HEK293 (cell line): ENCODE results near the gene CTXND2.

Source experiments
- ZNF184 ChIP-seq: fragments of 450-650 bp; IDR thresholded peaks from 2 replicates; pipeline ENCODE4 v1.5.1; 2018; ENCODE audit warnings: missing biosample characterization, mild to moderate bottlenecking, missing genetic modification characterization
- ZNF335 ChIP-seq: fragments of 450-650 bp; formaldehyde crosslinking; conservative IDR thresholded peaks from 2 replicates; pipeline ENCODE4 v1.5.1; 2016; ENCODE audit warnings: missing biosample characterization, missing genetic modification characterization
- TF ChIP-seq, protein P1 (sequence below): fragments of 450-650 bp; formaldehyde crosslinking; IDR thresholded peaks from 2 replicates; pipeline ENCODE4 v1.5.1; 2016; ENCODE audit warnings: missing biosample characterization, missing genetic modification characterization
- TF ChIP-seq, protein P2 (sequence below): fragments of 450-650 bp; formaldehyde crosslinking; IDR thresholded peaks from 2 replicates; pipeline ENCODE4 v1.5.1; 2016; ENCODE audit warnings: missing biosample characterization, missing genetic modification characterization

DNA sequence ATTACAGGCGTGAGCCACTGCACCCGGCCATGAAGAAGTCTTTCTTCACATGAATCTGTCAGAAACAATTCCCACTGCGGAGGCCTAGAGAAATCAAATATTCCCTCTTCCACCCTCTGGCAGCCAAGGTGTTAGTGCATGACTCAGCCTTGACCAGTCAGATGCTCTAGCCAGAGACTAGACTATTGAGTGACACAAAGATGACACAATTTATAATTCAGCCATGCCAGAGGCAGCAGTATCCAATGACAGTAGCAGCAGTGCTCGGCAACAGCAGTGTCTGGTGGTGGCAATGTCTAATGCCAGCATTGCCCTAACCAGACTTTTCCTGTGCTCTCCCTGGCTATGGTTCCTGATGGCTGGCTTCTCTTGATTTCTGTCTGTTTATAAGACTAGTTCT, 8.7 kb downstream of the CTXND2 start:
- no peak for TF ChIP-seq ZNF335 (tag by site-specific recombination)
- TF ChIP-seq, protein P1, sequence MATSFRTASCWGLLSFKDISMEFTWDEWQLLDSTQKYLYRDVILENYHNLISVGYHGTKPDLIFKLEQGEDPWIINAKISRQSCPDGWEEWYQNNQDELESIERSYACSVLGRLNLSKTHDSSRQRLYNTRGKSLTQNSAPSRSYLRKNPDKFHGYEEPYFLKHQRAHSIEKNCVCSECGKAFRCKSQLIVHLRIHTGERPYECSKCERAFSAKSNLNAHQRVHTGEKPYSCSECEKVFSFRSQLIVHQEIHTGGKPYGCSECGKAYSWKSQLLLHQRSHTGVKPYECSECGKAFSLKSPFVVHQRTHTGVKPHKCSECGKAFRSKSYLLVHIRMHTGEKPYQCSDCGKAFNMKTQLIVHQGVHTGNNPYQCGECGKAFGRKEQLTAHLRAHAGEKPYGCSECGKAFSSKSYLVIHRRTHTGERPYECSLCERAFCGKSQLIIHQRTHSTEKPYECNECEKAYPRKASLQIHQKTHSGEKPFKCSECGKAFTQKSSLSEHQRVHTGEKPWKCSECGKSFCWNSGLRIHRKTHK (tag by site-specific recombination) = no peak
- TF ChIP-seq, protein P2, sequence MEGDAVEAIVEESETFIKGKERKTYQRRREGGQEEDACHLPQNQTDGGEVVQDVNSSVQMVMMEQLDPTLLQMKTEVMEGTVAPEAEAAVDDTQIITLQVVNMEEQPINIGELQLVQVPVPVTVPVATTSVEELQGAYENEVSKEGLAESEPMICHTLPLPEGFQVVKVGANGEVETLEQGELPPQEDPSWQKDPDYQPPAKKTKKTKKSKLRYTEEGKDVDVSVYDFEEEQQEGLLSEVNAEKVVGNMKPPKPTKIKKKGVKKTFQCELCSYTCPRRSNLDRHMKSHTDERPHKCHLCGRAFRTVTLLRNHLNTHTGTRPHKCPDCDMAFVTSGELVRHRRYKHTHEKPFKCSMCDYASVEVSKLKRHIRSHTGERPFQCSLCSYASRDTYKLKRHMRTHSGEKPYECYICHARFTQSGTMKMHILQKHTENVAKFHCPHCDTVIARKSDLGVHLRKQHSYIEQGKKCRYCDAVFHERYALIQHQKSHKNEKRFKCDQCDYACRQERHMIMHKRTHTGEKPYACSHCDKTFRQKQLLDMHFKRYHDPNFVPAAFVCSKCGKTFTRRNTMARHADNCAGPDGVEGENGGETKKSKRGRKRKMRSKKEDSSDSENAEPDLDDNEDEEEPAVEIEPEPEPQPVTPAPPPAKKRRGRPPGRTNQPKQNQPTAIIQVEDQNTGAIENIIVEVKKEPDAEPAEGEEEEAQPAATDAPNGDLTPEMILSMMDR (tag by site-specific recombination) = no peak
- peak; percentile 55; the same call in 1 of the 2 replicates for TF ChIP-seq ZNF184
